Parathyroid adenoma (tissue), 2 donors: ENCODE results near the gene ARFGAP1.

ENCODE experiments used
- H2AFZ ChIP-seq: fragments of 300-600 bp; sonication (generic); one replicate; pipeline ENCODE4 v1.7.0; 2017; ENCODE audit warnings: antibody characterized with exemption, mild to moderate bottlenecking
- H3K27ac ChIP-seq: fragments of 300-600 bp; sonication (generic); one replicate; pipeline ENCODE4 v1.7.0; 2017
- H3K27me3 ChIP-seq: fragments of 300-600 bp; sonication (generic); one replicate; pipeline ENCODE4 v1.7.0; 2017; ENCODE audit warnings: low read length; ENCODE audit not compliant: control insufficient read depth, insufficient read depth
- H3K36me3 ChIP-seq: fragments of 300-600 bp; sonication (generic); one replicate; pipeline ENCODE4 v1.7.0; 2017; ENCODE audit warnings: low read length; ENCODE audit not compliant: control insufficient read depth, insufficient read depth
- H3K4me1 ChIP-seq: fragments of 300-600 bp; sonication (generic); one replicate; pipeline ENCODE4 v1.7.0; 2017; ENCODE audit warnings: control low read depth
- H3K4me2 ChIP-seq: fragments of 300-600 bp; sonication (generic); one replicate; pipeline ENCODE4 v1.7.0; 2017; ENCODE audit warnings: low read length
- H3K4me3 ChIP-seq: fragments of 300-600 bp; sonication (generic); one replicate; pipeline ENCODE4 v1.7.0; 2017; ENCODE audit warnings: low read depth, low read length
- H3K79me2 ChIP-seq: fragments of 300-600 bp; sonication (generic); one replicate; pipeline ENCODE4 v1.7.0; 2017; ENCODE audit warnings: control low read depth
- H3K9ac ChIP-seq: fragments of 300-600 bp; sonication (generic); one replicate; pipeline ENCODE4 v1.7.0; 2017; ENCODE audit warnings: mild to moderate bottlenecking
- H3K9me3 ChIP-seq: fragments of 300-600 bp; sonication (generic); one replicate; pipeline ENCODE4 v1.7.0; 2017; ENCODE audit warnings: low read length; ENCODE audit not compliant: control insufficient read depth
- TF ChIP-seq, protein P1 (sequence below): fragments of 300-600 bp; sonication (generic); IDR thresholded peaks from one replicate; pipeline ENCODE4 v1.7.0; 2017; ENCODE audit warnings: antibody characterized with exemption, mild to moderate bottlenecking
- donor health status: primary hyperparathyroidism.

ARFGAP1 gene

DNA sequence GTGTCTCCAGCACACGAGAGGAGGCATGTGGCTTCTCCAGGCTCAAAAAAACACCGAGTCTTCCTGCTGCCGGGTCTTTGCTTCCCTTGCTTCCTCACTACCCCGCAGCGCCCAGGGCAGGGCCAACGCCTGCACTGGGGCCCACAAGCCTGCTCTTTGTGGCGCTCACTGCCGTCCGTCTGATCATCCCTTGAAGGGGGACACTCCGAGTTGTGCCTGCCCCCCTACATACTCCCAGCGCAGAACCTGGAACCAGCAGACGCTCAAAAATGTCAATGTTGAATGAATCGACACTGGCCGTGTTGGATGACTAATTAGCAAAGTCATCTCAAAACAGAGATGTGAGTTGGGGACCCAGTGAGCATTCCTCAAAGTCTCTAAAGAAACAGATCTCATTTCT is 8.1 kb upstream of the ARFGAP1 start:
- Histone ChIP-seq H3K36me3 (no peaks in the 10 kb centered on the region), H3K27ac (no peak overlapping the region), H3K9ac (no peak overlapping the region), H3K4me1 (no peaks in the 10 kb centered on the region), H3K4me2 (no peak overlapping the region), H3K79me2 (no peaks in the 10 kb centered on the region), H2AFZ (no peak overlapping the region), H3K9me3 (no peaks in the 10 kb centered on the region), H3K4me3 (no peak overlapping the region), H3K27me3 (no peaks in the 10 kb centered on the region)
- TF ChIP-seq, protein P1, sequence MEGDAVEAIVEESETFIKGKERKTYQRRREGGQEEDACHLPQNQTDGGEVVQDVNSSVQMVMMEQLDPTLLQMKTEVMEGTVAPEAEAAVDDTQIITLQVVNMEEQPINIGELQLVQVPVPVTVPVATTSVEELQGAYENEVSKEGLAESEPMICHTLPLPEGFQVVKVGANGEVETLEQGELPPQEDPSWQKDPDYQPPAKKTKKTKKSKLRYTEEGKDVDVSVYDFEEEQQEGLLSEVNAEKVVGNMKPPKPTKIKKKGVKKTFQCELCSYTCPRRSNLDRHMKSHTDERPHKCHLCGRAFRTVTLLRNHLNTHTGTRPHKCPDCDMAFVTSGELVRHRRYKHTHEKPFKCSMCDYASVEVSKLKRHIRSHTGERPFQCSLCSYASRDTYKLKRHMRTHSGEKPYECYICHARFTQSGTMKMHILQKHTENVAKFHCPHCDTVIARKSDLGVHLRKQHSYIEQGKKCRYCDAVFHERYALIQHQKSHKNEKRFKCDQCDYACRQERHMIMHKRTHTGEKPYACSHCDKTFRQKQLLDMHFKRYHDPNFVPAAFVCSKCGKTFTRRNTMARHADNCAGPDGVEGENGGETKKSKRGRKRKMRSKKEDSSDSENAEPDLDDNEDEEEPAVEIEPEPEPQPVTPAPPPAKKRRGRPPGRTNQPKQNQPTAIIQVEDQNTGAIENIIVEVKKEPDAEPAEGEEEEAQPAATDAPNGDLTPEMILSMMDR = no peak

DNA sequence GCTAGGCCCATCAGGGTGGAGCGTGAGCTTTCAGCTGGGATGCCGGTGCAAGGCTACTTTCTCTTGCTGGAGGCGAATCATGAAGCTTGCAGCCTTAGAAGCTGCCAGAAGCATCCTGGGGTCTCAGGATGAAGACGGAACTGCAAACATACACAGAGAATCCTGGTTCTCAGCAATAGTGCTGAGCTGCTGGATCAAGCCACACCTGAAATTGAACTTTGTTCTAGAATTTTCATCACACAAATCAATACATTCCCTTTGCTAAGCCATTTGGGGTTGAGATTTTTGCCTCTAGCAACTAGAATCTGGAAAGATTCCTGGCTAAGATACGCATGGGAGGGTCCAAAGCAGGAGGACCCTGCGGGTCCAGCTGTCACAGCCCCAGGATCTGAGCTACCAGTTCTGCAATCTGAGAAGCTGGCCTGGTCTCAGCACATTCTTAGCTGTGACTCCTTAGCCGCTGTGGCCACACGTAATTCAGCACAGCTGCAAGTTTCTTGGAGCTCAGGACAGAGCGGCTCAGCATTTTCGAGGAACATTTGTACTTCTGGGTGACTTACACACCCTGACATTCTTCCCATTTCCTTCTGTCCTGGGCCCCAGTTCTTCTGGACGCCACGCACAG is 6.6 kb upstream of the ARFGAP1 start:
- Histone ChIP-seq H3K36me3 (no peaks in the 10 kb centered on the region), H3K4me1 (no peaks in the 10 kb centered on the region), H3K27ac (no peak overlapping the region), H3K4me3 (no peak overlapping the region), H3K9ac (no peak overlapping the region), H3K79me2 (no peaks in the 10 kb centered on the region), H3K4me2 (no peak overlapping the region), H2AFZ (no peak overlapping the region), H3K9me3 (no peaks in the 10 kb centered on the region), H3K27me3 (no peaks in the 10 kb centered on the region)
- TF ChIP-seq, protein P1 = no peak

DNA sequence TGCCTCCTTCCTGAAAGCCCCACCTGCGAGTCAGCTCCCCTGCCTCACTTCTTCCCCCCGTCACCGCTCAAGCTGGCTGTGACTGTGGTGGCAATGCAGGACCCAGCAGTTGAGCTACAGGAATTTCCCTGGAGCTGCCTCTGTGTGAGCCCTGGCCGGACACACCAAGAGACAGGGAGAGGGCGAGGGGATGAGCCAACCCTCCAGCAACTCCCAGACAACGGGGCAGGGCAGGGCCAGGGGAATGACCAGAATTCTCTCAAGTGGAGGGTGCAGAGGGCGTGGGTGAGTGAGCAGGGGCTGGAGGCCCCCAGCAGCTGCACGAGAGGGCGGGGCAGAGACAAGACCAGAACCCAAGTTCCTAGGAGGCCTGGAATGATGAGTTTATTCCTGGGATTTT is 4.9 kb upstream of the ARFGAP1 start:
- H3K27ac ChIP-seq = no peak overlapping the region
- no peak overlapping the region for H3K4me3 ChIP-seq
- H2AFZ ChIP-seq = no peak overlapping the region
- H3K79me2 ChIP-seq = no peaks in the 10 kb centered on the region
- H3K36me3 ChIP-seq = no peaks in the 10 kb centered on the region
- H3K9ac ChIP-seq = no peak overlapping the region
- H3K4me1 ChIP-seq = no peaks in the 10 kb centered on the region
- no peak overlapping the region for H3K4me2 ChIP-seq
- TF ChIP-seq, protein P1 = no peak
- no peaks in the 10 kb centered on the region for H3K27me3 ChIP-seq
- H3K9me3 ChIP-seq = no peaks in the 10 kb centered on the region

DNA sequence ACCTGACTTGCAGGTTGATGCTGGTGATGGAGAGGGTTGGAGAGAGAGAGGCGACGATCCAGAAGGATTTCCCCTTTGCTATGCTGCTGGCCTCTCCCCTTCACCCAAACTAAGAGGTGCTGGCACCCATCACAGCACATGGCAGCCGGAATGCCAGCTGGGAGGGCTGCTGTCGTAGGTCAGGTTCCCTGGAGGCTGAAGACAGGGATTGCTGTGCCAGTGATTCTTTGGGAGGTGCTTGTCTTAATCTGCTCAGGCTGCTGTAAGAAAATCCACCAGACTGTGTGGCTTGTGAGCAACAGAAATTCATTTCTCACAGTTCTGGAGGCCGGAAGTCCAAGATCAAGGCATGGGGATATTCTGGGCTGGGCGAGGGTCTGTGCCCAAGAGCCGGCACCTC is 4.4 kb upstream of the ARFGAP1 start:
- H3K27me3 ChIP-seq = no peaks in the 10 kb centered on the region
- TF ChIP-seq, protein P1 = no peak

DNA sequence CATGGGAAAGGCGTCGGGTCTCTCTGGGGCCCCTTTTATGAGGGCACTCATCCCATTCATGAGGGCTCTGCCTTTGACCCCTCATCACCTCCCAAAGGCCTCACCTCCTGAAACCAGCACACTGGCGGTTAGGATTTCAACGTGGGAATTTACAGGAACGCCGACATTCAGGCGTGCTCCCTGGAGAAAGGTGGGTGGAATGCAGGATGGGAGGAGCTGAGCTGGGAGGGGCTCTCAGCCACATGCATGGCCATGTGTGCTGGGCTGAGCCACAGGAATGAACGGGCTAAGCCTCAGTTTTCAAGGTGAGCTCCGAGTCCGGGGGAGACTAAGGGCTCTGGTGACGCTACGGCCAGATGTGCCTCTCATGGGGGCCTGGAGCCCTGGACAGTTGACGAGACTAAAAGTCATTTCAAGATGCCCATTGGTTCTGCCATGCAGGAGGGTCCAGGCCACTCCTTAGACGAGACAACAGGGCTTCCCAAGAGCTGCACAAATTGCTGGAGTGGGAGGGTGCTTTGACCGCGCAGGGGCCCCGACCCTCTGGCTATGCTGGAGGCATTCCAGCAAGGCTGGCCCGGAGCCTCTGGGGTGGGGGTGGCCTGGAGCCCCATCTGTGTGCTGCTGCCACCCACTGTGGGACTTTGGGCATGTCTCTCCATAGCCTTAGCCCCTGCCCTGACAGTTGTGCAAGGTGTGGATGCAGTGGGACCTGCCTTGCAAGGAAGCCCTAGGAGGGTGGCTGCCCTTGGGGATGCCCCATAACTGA is 3.8 kb upstream of the ARFGAP1 start:
- H3K4me3 ChIP-seq = no peak overlapping the region
- no peak overlapping the region for H2AFZ ChIP-seq
- no peak overlapping the region for H3K9ac ChIP-seq
- no peaks in the 10 kb centered on the region for H3K9me3 ChIP-seq
- TF ChIP-seq, protein P1 = no peak
- no peaks in the 10 kb centered on the region for H3K36me3 ChIP-seq
- H3K4me2 ChIP-seq = no peak overlapping the region
- H3K27me3 ChIP-seq = no peaks in the 10 kb centered on the region
- peaks cover 7% of the 10 kb centered on the region for H3K79me2 ChIP-seq
- H3K27ac ChIP-seq = no peak overlapping the region
- H3K4me1 ChIP-seq = no peaks in the 10 kb centered on the region

More for the DNA sequence above, 4.4 kb upstream of the ARFGAP1 start:
- Histone ChIP-seq H3K9me3 (no peaks in the 10 kb centered on the region), H3K79me2 (peaks cover 3% of the 10 kb centered on the region), H3K9ac (no peak overlapping the region), H3K4me3 (no peak overlapping the region), H3K4me1 (no peaks in the 10 kb centered on the region), H2AFZ (no peak overlapping the region), H3K4me2 (no peak overlapping the region), H3K27ac (no peak overlapping the region), H3K36me3 (no peaks in the 10 kb centered on the region)
